NCI-H748 treated with DMSO at 0.1 percent for 48 hours (cell line): ENCODE results near the gene TSHZ1.

ENCODE experiments used
- DNase-seq: peaks from one replicate; lab custom pipeline; 2025; lab: John Stamatoyannopoulos, UW

Gene TSHZ1

DNA sequence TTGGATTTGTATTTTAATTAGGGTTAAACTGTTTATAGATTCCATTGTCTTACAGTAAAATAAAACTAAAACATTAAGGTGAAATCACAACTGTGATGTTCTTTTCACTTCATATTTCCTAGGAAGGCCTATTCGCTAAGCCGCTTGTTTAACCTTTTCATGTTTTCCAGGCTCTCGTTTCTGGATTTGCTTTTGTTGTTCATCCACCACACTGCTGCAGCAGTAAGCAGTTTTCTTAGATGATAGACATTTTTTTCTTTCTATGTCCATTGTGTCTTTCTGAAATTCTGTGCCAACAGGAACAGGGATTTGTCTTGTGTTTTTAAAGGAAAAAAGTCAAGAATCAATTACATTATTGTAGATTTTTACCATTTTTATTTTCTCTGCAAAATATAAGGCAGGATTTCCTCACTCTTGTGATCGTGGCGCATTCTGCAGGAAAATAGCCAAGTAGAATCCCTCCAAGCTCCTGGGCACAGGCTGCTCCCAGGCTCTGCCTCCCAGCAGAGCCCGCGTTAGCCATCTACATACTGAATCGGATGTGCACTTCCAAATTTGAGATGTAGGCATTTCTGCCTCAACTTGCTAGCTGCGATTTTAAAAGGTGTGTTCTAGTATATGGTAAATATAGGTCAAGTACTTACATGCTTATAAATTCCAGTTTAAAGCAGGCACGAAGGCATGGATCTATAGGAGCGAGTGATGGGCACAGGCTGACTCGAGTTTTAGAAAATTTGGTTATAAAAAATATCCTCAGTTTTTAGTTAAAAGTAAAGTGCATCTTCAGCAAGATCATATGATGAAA lies 10.2 kb downstream of the TSHZ1 start:
- DNase-seq, result no peak

DNA sequence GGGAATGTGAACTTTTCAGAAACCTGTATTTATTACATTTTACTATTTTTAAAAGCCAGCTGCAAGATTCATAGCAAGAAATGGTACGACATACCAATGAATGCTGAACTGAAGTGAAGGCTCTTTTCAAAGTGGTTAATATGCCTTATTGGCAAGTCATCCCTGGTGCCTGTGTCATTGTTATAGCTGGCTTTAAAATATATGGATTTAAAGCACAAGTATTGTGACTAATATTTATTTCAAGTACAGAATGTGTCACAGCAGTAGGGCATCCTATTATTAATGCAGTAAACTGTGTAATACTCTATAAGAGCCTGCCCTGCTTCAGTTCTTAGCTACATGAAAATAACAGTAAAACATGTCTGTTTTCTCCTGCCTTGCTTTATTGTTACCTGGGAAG lies 10.8 kb downstream of the TSHZ1 start:
- DNase-seq, result no peak

DNA sequence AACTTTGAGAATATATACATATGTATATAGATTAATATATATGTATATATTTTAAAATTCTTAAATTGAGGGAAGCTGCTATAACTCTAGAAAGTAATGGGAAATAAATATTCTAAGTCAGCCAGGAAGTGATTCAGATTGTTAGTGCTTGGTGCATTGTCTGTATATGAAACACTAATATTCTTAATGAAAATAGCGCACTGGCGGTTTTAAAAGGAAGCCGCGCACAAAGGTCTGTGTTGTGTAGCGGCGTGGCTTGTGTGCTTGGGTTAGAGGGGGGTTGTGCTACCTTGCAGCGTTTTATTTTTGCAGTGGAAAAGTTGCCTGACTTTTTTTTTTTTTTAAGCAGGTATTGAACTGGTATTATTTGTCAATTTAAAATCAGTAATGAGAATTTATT lies 11.3 kb downstream of the TSHZ1 start:
- no peak for DNase-seq

DNA sequence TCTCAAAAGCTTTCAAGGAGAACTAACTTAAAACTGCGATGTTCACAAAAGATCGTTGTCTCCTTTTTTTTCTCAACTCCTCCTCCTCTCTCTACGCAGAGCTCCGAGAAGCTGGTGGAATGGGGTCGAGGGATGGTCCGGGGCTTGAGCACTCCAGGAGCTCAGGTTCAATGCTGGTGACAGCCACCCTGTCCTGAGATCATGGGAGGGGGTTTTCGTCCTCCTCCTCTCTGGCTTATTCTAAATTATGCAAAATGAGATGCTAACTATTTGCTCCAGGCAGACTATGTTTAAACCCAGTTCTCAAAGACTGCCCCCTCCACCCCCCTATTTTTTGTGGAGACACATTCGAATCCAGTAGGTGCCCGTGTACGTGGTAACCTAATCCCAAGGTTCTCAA lies 11.8 kb downstream of the TSHZ1 start:
- no peak for DNase-seq

DNA sequence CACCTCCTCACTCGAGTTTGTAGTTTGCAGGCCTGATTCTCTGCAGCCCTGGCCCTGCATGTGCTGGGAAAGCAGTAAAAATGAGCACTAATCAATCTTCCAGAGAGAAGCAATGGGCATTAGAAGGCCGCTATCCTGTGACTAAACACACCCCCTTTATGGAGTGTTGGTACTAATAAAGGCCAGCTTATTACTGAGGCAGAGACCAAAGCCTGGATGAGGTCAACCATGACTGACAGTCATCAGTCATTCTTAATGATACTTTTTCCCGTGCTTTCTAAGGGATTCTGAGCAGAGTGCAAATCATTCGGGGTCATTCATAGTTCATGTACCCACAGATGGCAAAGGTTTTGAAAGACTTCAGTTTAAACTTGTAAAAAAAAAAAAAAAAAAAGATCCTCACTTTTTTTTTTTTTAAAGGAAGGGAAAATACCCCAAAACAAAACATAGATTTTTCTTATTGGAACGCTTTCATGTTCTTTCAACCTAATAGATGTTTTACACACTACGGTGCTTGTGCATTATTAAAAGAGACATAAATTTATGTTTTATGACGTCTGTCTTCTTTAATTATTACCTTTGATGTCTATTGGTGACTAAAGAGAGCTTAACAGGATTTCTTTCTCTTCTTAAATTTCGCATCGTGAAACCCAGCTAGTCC lies 13.2 kb downstream of the TSHZ1 start:
- no peak for DNase-seq

DNA sequence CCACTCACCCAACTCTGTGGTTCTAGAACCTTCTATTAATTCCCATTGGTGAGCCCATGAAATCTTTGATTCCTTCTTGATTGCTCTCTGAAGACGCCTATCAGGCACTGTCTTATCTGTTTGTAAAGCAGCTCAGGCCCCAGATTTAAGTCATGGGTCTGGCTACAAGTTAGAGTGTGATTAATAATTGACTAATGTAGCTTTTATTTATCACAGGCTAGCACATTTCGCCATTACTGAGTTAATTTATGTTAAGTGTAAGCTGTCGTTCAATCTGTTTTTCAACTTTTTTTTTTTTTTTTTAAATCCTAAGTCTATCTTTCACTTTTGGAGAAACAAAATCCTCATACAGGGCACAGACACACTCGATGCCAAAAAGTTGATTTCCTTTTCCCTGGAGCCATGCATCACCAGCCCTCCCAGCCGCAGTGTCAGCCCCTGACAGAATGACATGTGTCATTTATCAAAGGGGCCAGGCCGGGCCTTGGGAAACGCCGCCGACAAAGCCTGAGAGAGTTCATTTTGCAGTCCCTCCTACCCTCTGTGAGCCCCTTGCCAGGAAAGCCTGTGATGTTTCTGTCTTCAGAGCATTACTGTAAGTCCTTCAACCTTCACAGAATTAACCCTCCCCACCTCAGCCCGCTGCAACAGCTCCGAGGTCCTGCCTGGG lies 15.8 kb downstream of the TSHZ1 start:
- no peak for DNase-seq

DNA sequence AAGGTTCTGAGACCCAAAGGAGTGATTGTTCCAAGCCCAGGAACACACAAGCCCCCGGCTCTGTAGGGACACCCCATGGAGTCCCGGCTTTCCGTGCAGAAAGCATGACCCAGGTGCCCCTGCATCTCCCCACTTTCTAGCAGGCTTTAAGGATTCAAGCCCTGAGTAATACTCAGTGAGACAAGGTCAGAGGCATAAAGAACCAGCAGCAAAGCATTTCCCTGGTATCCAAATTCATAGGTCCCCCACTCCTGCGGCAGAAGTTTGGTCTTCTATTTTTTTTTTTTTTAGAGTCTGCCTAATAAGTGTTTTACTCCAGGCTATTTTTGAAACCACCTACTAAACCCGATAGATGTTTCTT lies 16.3 kb downstream of the TSHZ1 start:
- no peak for DNase-seq

DNA sequence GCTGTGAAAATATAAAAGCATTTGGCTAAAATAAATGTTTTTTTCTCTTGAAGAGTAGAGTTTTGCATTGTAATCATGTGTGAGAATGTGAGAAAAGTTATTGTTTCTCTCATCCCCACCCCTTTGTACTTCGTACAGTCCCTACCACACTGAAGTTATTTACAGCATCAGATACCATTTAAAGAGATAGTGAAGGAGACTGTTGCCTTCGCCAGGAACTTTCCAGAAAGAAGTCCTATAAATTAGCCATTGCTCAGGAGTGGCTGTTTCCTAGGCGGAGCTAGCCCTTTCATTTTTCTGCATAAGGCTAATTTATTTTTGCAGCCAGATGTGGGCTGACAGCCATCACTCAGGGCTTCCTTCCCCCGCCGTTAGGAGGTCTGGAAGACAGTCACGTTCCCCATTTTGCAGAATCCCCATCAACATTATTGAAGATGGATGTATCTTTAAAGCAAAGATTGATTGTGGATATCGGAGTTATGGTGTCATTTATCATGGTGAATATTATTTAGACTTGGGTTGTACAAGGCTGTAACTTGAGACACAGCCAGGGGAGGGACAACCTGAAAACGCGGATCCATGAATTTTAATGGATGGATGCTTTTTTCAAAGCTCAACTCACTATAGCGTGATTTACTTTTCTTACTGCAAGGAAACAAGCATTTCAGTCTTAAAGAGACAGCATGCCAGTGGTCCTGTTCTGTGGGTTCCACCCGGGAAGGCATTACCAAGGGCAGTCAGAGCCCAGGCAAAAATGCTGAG lies 17.1 kb downstream of the TSHZ1 start:
- no peak for DNase-seq

DNA sequence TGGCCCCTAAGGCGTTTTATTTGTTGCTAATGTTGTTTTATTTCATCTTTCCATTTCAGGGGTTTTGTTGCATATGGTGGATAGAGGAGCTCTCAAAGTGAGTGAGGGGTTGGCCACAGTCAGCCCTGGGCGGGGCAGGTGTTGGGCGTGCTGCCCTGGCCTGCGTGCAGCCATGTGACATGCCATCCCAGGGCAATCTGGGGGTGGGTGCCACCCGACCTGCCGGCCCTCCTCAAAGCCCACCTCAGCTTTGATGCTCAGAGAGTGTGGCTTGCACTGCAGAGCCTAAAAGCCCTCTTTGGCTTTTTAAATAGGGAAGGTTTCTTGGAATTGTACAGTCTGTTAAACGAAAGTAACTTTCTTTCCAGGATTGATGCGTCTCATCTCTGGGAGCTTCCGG lies 18.4 kb downstream of the TSHZ1 start:
- DNase-seq, result no peak

DNA sequence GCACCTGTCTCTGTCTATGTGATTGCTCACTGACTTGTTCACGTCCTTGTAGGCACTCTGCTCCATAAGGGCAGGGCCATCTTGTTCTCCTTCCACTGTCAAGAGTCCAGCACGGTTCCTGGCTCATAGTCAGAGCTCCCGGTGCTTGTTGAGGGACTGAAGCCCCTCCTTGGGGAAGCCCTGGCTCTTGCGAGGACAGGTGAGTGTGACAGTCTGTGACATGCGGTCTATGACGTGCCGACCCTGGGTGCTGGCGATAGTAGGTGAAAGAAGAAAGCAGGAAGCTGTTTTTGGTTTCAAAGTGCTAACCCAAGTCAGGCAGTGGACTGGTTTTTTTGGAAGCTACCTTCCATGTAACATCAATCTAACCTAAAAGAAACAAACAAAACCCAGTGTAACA lies 18.8 kb downstream of the TSHZ1 start:
- DNase-seq, result no peak

DNA sequence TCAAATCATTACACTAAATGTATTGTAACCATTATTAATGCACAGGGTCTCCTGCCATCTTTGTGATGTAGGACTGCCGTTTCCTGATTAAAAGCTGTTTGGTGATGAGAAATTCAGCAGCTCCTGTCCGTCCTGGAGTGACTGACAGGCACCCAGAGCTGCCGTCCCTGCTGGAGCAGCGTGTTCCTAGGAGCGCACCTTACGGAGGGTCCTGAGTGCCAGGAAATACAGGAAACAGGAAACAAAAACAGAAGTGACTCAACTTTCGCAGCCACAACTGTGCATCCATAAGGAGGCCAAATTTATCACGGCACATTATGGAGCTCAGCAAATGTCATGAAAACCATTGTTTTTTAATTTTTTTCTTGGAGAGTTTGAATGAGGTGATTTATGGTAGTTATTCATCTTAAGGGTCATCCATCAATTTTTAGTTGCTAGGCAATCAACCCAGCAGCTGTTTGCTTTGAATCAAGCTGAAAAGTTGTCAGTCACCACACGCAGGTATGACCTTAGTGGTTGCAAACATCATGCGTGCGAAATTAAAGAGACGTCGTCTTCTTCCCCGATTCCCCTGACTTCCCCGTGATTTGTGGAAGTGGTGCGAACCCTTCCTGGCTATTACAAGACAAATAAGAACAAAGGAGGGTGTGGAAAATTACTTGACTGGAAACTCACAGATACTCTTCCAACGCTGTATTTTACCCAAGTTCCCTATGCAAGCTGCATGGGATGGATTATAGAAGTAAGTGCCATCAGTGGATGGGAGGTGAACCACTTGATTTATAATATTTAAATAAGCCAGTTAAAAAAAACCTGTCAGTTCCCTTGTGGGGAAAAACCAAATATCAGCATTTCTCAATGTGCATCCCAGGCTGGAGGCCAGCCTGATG lies 19.8 kb downstream of the TSHZ1 start:
- no peak for DNase-seq

DNA sequence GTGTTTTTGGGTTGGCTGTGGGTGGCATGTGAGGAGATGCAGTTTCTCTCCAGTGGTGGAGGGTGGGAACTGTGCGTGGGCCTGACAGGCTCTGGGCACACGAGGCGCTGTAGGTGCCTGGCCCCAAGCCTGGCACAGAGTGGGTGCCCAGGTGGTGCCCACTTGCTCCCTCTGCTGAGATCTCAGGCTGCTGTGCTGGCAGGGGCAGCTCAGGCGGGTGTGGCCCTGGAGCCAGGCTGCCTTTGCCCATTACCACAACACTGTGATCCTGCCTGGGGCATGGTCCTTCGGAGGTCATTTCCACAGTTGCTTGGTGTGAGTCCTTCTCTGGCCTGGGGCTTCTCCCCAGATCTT lies 20.4 kb downstream of the TSHZ1 start:
- no peak for DNase-seq

DNA sequence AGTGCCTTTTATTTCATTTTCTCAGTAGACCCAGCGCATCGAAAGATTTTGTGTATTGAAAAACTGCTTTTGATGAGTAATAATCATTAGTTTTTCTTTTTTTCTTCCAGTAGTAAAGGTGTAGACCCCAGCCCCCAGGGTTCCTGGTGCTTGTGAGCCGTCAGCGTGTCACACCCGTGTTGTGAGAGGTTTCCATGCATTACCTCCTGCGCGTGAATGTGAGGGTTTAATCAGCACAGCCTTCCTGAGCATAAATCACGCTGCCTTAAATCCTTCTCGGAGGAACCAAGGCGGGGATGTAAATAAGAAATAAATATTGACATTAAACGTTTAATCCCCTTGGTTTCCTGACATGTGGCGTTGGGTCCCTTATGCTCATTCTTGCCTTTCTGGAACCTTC lies 24.3 kb downstream of the TSHZ1 start:
- no peak for DNase-seq

DNA sequence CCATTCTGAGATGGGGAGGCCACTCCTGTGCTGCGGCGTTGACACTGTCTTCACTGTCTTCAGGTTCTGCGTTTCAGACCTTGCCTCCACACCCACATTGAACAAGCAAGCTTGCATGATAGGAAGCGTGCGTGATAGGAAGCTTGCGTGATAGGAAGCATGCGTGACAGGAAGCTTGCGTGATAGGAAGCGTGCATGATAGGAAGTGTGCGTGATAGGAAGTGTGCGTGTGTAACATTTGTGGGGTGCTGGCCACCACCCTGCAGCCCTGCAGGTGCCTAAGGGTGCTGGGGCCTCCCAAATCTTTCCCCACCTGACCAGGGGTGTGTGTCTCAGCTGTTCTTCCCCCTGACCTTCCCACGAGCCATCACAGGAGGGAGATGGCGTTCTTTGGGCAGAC lies 25.3 kb downstream of the TSHZ1 start:
- DNase-seq, result no peak

DNA sequence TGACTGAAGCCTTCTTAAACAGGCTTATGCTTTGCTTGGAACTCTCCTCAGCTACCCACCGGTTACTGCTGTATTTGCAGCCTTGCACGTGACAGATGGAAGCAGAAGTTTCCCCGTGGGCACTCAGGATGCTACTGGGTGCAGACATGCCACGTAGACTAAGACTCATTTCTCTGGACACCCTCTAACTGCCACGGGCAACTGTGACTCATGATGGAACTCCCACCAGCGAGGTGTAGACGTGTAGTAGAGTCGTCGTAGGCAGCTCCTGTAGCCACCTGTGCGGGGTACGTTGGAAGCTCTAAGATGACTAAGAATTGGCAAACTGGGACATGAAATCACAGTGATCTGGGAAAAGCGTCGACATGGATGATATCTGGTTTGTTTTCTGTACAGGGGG lies 27.5 kb downstream of the TSHZ1 start:
- DNase-seq, result no peak

DNA sequence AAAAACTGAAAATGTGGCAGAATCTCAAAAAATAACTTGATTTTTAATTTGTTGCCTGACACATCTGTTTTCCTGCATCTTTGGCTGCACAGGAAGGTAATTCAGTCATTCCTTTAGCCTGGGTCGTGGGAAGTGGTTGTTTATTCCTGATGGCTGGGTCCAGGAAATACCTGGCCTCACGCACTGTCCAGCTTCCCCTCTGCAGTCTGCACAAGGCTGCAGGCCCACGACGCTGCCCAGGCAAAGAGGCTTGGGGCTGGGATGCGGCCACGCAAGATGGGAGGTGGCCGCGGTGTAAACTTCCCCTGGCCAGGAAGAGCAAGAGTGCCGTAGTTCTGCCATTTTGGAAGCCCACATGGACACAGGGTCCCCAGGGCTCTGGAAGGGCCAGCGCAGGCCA lies 28.2 kb downstream of the TSHZ1 start:
- DNase-seq, result no peak

DNA sequence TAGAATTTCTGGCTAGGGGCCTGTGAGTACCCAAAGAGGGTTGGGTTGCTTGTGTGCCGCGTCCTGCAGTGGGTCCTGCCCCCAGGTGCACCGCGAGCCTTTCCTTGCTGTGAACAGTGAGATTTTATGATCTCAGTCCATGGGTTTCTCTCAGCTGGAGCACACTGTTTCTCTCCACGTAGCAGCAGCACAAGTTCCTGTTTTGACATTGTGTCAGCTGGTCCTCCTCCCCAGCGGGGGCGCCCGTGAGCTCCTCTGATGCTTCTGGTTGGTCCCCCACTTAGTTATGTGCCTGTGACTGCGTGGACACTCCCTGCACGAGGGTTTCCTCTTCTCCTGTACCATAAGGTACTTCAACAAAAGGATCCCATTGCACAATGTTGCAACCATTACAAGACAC lies 29.8 kb downstream of the TSHZ1 start:
- DNase-seq, result no peak

DNA sequence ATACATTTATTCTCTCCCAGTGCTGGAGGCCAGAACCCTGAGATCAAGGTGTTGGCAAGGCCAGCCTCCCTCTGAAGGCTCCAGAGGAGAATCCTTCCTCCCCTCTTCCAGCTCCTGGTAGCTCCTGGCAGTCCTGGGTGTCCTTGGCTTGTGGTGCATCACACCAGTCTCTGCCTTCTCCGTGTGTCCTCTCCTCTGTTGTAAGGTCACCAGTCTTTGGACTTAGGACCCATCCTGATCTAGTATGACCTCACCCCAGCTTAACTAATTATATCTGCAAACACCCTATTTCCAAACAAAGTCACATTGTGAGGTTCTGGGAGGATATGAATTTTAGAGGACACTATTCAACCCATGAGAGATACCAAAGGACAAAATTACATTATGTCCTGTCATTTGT lies 31.1 kb downstream of the TSHZ1 start:
- DNase-seq, result no peak

DNA sequence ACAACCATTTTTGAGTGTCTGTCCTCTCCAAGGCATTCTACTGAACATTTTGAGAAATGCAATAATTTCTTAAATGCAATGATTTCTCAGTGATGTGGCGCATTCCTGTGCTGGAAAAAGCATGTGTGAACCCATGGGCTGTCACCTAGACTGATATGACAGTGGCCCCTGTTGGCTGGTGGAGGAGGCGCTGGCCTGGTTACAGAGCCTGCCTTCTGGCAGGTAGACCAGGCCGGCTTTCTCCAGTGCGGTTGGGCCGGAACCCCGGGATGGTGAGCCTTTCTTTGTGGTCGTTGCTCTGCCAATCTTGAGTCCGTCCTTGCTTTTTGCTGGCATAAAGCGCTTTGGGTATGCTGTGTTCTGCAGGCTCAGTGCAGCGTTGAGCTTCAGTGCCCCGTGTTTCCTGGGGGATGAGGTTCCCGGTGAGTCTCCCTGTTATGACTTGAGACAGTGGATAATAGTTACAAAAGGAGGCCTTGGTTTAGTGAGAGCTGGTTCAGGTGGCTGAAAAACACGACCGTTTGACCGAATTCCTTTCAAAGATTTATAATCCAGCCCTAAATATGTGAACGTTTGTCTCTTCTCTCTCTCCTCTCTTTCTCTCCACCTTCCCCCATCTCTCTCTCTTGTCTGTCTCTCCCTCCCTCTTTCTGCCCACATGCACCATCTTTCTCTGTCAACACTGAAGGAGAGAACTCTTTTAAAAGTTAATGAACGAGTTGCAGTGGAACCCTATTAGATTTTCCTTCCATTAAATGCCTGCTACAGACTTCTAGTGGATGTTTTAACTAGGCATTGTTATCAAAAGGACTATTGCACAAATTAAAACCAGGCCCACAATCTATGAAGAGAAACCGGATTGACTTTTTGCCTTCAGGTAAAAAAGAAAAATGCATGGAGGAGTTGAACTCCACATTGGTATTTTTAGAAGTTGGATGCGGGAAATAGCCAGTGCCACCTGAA lies 34.0 kb downstream of the TSHZ1 start:
- no peak for DNase-seq
